OCI-LY7 (cell line): ENCODE results near the gene SMC6.

Experiments
- CTCF ChIP-seq: fragments of 200-600 bp; sonication (generic); conservative IDR thresholded peaks from 2 replicates; pipeline ENCODE4 v1.5.1; 2014; ENCODE audit warnings: mild to moderate bottlenecking, antibody characterized with exemption, low read length, moderate library complexity, mixed read lengths
- EZH2phosphoT487 ChIP-seq: fragments of 200-600 bp; sonication (generic); IDR thresholded peaks from 2 replicates; pipeline ENCODE4 v1.6.1; 2018; ENCODE audit warnings: low read depth, borderline replicate concordance, mild to moderate bottlenecking, mixed run types, antibody characterized with exemption, low read length, moderate library complexity, mixed read lengths

- TF ChIP-seq CTCF (no peak), EZH2phosphoT487 (no peak)
Measured at GRCh38 chr2:17753803-17754663, at the start of gene SMC6, which contains the start of gene GEN1.
